PC-9 (cell line): ENCODE results near the gene UBE2S.

Experiments
- CTCF ChIP-seq: fragments of 200-600 bp; sonication (generic); conservative IDR thresholded peaks from 2 replicates; pipeline ENCODE4 v1.6.1; 2017; ENCODE audit warnings: mixed run types, antibody characterized with exemption, mild to moderate bottlenecking, moderate library complexity
- EZH2 ChIP-seq: fragments of 200-600 bp; sonication (generic); IDR thresholded peaks from 2 replicates; pipeline ENCODE4 v1.8.0; 2017; ENCODE audit warnings: antibody characterized with exemption, low read depth

- TF ChIP-seq CTCF, result no peak
- TF ChIP-seq EZH2, result no peak
Measured at GRCh38 chr19:55443045-55443823, 35.6 kb upstream of the UBE2S start, which contains the start of gene SHISA7.
